Activated B cell treated with CpG ODN at 0.5 μM for 24 hours (primary cell): ENCODE data around the gene CABLES2. TPM values are rescaled to one million over a fixed set of nuclear protein-coding genes. Genes with fewer than 3 reads are reported as not detected.

Experiments used
- ATAC-seq: fragments of 200-7000 bp; cut with Tn5 transposase; one replicate; pipeline ENCODE4 v1.10.0; 2021; ENCODE audit warnings: low read depth, mild to moderate bottlenecking, moderate library complexity
- CTCF ChIA-PET: fragments of 350-600 bp; sonication (Branson Sonifier 250); formaldehyde crosslinking; loops from one replicate; lab custom pipeline; 2021; ENCODE audit warnings: antibody characterized with exemption; lab: Charles Lee
- POLR2A ChIA-PET: fragments of 350-600 bp; sonication (Branson Sonifier 250); formaldehyde crosslinking; loops from one replicate; lab custom pipeline; 2021; ENCODE audit warnings: antibody characterized with exemption; lab: Charles Lee
- DNase-seq: peaks from one replicate; pipeline ENCODE4 v3.0.0; 2022
- H3K27ac Mint-ChIP-seq: one replicate; pipeline ENCODE4 v1.8.0; 2020; ENCODE audit warnings: mixed read lengths
- H3K27me3 Mint-ChIP-seq: one replicate; pipeline ENCODE4 v1.8.0; 2021; ENCODE audit warnings: mixed read lengths
- H3K36me3 Mint-ChIP-seq: one replicate; pipeline ENCODE4 v1.8.0; 2021; ENCODE audit warnings: low read depth, mixed read lengths
- H3K4me1 Mint-ChIP-seq: one replicate; pipeline ENCODE4 v1.8.0; 2021; ENCODE audit warnings: mixed read lengths
- H3K4me3 Mint-ChIP-seq: one replicate; pipeline ENCODE4 v1.8.0; 2020; ENCODE audit warnings: mild to moderate bottlenecking, mixed read lengths
- H3K9me3 Mint-ChIP-seq: one replicate; pipeline ENCODE4 v1.8.0; 2020; ENCODE audit warnings: mixed read lengths
- CTCF ChIP-seq: fragments of 200-600 bp; IDR thresholded peaks from one replicate; pipeline ENCODE4 v1.8.0; 2022; ENCODE audit warnings: antibody characterized with exemption, mild to moderate bottlenecking
- intact Hi-C: fragments of 100-400 bp; cut with micrococcal nuclease; formaldehyde crosslinking; loops from one replicate; pipeline ENCODE4 v1.15.1; 2024
- total RNA-seq: library from RNA; stranded (reverse); gene quantifications from 2 replicates; pipeline ENCODE4 v1.2.3, GENCODE V29; 2022

CABLES2 gene
- total RNA-seq, 1 donor from 2014 or later: 6.6 TPM

- ChIA-PET CTCF (interaction anchor here (1.9 kb wide), 1 partner anchor 70 kb away, joined by 4 read pairs; no protein-coding TSS in a partner anchor), POLR2A (no interaction called here)
- ATAC-seq (no peak), DNase-seq (no peak)
- peaks cover 2% of the 10 kb centered on the region for H3K27me3 Mint-ChIP-seq
- H3K36me3 Mint-ChIP-seq: no peaks in the 10 kb centered on the region
- no peaks in the 10 kb centered on the region for H3K9me3 Mint-ChIP-seq
- TF ChIP-seq CTCF: no peak
- H3K4me1 Mint-ChIP-seq: peaks cover 17% of the 10 kb centered on the region
- no peak overlapping the region for H3K27ac Mint-ChIP-seq
- intact Hi-C loops: no loop called here
- H3K4me3 Mint-ChIP-seq: no peak overlapping the region
Observed at GRCh38 chr20:62370807-62371587, 36.1 kb downstream of the CABLES2 start.

DNA sequence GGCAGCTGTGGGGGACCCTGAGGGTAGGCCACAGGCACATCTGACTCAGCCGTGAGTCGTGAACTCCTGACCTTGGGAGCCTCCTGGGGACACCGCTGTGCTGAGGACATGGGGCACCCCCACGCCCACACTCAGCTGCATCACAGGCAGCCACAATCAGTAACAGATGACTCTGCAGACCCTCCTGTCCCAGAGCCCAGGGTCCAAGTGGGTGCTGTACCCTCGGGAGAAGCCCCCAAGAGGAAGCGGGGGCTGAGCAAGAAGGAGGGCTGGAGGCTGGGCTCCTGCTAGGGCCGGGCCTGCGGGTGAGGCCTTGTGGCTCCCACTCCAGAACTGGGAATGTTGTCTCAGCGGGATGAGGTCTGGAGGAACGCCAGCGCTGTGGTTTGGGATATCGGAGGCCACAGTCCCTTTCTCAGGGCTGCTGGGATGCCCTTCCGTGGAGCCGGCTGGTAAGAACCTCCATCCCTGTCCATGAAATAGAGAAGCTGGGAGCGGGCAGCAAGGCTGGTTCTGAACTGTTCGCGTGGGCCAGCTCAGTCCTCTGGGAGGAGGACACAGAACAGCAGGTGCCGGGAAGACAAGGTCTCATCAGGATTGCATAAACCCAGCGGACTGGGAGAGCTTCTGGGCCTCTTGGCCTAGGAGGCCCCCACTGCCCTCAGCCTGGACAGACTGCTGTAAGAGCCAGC, 36.8 kb downstream of the CABLES2 start:
- Mint-ChIP-seq H3K4me1 (peaks cover 17% of the 10 kb centered on the region), H3K4me3 (no peak overlapping the region), H3K27me3 (peaks cover 2% of the 10 kb centered on the region), H3K27ac (no peak overlapping the region), H3K36me3 (no peaks in the 10 kb centered on the region), H3K9me3 (no peaks in the 10 kb centered on the region)
- ATAC-seq: no peak
- no peak for DNase-seq
- intact Hi-C loops: no loop called here
- POLR2A ChIA-PET: interaction anchor here (1.1 kb wide), 1 partner anchor 67 kb away, joined by 3 read pairs; no protein-coding TSS in a partner anchor
- TF ChIP-seq CTCF: no peak
- CTCF ChIA-PET: interaction anchor here (1.9 kb wide), 1 partner anchor 70 kb away, joined by 4 read pairs; no protein-coding TSS in a partner anchor

- H3K27me3 Mint-ChIP-seq: peaks cover 2% of the 10 kb centered on the region
- DNase-seq (no peak), ATAC-seq (no peak)
- no peak overlapping the region for H3K27ac Mint-ChIP-seq
- H3K9me3 Mint-ChIP-seq: no peaks in the 10 kb centered on the region
- no peak for TF ChIP-seq CTCF
- no peaks in the 10 kb centered on the region for H3K36me3 Mint-ChIP-seq
- peaks cover 19% of the 10 kb centered on the region for H3K4me1 Mint-ChIP-seq
- no peak overlapping the region for H3K4me3 Mint-ChIP-seq
- intact Hi-C loops: loop anchor here (2.0 to 5.0 kb wide), 2 partner anchors 13 to 187 kb away; partner anchors contain the start of gene MTG2
- ChIA-PET POLR2A (interaction anchor here (1.1 kb wide), 1 partner anchor 66 kb away, joined by 3 read pairs; no protein-coding TSS in a partner anchor), CTCF (interaction anchor here (1.6 to 2.3 kb wide), 3 partner anchors 13 to 69 kb away, joined by 4 to 12 read pairs (median 4); no protein-coding TSS in a partner anchor)
Observed at GRCh38 chr20:62369815-62370114, 37.3 kb downstream of the CABLES2 start.

GRCh38 chr20:62368976-62369814, 37.9 kb downstream of the CABLES2 start:
- ATAC-seq (no peak), DNase-seq (no peak)
- H3K36me3 Mint-ChIP-seq: no peaks in the 10 kb centered on the region
- ChIA-PET CTCF (interaction anchor here (1.6 to 2.3 kb wide), 3 partner anchors 13 to 68 kb away, joined by 4 to 12 read pairs (median 4); no protein-coding TSS in a partner anchor), POLR2A (interaction anchor here (1.1 to 2.6 kb wide), 2 partner anchors 30 to 66 kb away, joined by 3 to 21 read pairs; no protein-coding TSS in a partner anchor)
- H3K4me1 Mint-ChIP-seq: peaks cover 16% of the 10 kb centered on the region
- no peak for TF ChIP-seq CTCF
- no peak overlapping the region for H3K4me3 Mint-ChIP-seq
- H3K27me3 Mint-ChIP-seq: peaks cover 2% of the 10 kb centered on the region
- intact Hi-C loops: loop anchor here (2.0 to 5.0 kb wide), 2 partner anchors 14 to 187 kb away; partner anchors contain the start of gene MTG2
- no peak overlapping the region for H3K27ac Mint-ChIP-seq
- no peaks in the 10 kb centered on the region for H3K9me3 Mint-ChIP-seq
